SK-MEL-5 (cell line): Measurements from ENCODE around the gene CTXN1. TPM values are rescaled to one million over a fixed set of nuclear protein-coding genes. Genes with fewer than 3 reads are reported as not detected.
"Not testable (repeated sequence)": the region's sequence is repeated elsewhere in the genome, so short reads cannot be mapped to it uniquely, and the experiment has no call there.

Source experiments
- DNase-seq: peaks from one replicate; pipeline ENCODE4 v3.0.0-alpha.2; 2016; ENCODE audit warnings: low read depth, low spot score
- in situ Hi-C: cut with HindIII; loops from 2 replicates; pipeline ENCODE4 v1.10.0; 2016; ENCODE audit warnings: low sequenced_read_pairs, high pct_unique_total_duplicates, low pct_unique_long_range_greater_than_20kb
- total RNA-seq: library from RNA; depleted of rRNA; stranded (reverse); fragments of >200 nt; shearing (Covaris generic); gene quantifications from 2 replicates; pipeline ENCODE4 v1.2.3, GENCODE V29; 2014

Gene CTXN1
- total RNA-seq, 1 experiment from 2014 or later, result 0.42 TPM

- no peak for DNase-seq
- in situ Hi-C loops, result no loop called here
Measured at GRCh38 chr19:7894612-7895309, 31.2 kb downstream of the CTXN1 start.

- DNase-seq, in situ Hi-C loops: not testable (repeated sequence)
Measured at GRCh38 chr19:7893362-7894101, 32.4 kb downstream of the CTXN1 start.

GRCh38 chr19:7888826-7889217 is 37.1 kb downstream of the CTXN1 start:
- no peak for DNase-seq
- in situ Hi-C loops, result no loop called here

- in situ Hi-C loops, result no loop called here
- no peak for DNase-seq
Measured at GRCh38 chr19:7888145-7888825, 37.6 kb downstream of the CTXN1 start, which contains the start of gene LRRC8E. Gene LRRC8E, plus strand, starts transcription at chr19:7888510. Its CDS starts 7,094 bp downstream, at chr19:7895604.

- no peak for DNase-seq
- in situ Hi-C loops, result no loop called here
Measured at GRCh38 chr19:7887408-7888144, 38.4 kb downstream of the CTXN1 start.

GRCh38 chr19:7885818-7886217 is 40.1 kb downstream of the CTXN1 start:
- DNase-seq, result no peak
- in situ Hi-C loops, result no loop called here

- peak; percentile 57 for DNase-seq
- in situ Hi-C loops, result no loop called here
Measured at GRCh38 chr19:7883796-7884570, 42.0 kb downstream of the CTXN1 start.

- in situ Hi-C loops, result no loop called here
- DNase-seq, result no peak
Measured at GRCh38 chr19:7883105-7883504, 42.8 kb downstream of the CTXN1 start.

- in situ Hi-C loops, result no loop called here
- no peak for DNase-seq
Measured at GRCh38 chr19:7881910-7882309, 44.0 kb downstream of the CTXN1 start.

GRCh38 chr19:7879836-7880235 is 46.1 kb downstream of the CTXN1 start:
- in situ Hi-C loops, result no loop called here
- DNase-seq, result no peak

- no peak for DNase-seq
- in situ Hi-C loops, result no loop called here
Measured at GRCh38 chr19:7879111-7879807, 46.7 kb downstream of the CTXN1 start.

GRCh38 chr19:7877249-7877836 is 48.6 kb downstream of the CTXN1 start:
- in situ Hi-C loops, result no loop called here
- no peak for DNase-seq

GRCh38 chr19:7874897-7875273 is 51.0 kb downstream of the CTXN1 start:
- in situ Hi-C loops, result no loop called here
- DNase-seq, result no peak
